SK-N-MC (cell line): ENCODE measurements around the gene SCO2.

Experiments used
- EZH2 ChIP-seq: fragments of 200-600 bp; sonication (generic); IDR thresholded peaks from one replicate; pipeline ENCODE4 v1.6.1; 2017; ENCODE audit warnings: antibody characterized with exemption
- FOXP2 ChIP-seq: optimal IDR thresholded peaks from 2 replicates; pipeline ENCODE3; 2011; ENCODE audit warnings: mild to moderate bottlenecking, moderate library complexity; ENCODE audit not compliant: insufficient read depth; ENCODE audit errors: extremely low read length, control extremely low read depth
- POLR2AphosphoS5 ChIP-seq: IDR thresholded peaks from 2 replicates; pipeline ENCODE4 v1.6.1; 2012; ENCODE audit warnings: mild to moderate bottlenecking, low read depth, low read length, borderline replicate concordance

DNA sequence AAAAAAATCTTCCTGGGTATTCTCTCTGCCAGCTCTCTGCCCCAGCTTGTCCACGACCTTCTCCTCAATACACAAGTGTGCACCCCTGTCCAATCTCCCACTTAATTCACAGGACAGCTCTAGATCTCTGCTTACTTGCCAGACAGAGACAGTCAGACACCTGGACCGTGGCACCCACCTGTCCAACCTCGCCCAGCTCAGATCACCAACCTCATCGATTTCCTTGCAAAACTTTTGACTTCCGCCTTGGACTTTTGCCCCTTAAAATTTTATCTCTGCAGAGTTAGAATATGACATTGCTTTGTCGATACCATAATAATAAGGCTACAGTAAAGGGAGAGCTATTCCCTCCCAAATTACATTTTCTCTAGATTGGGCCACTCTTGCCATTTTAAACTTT is 28.3 kb downstream of the SCO2 start:
- TF ChIP-seq POLR2AphosphoS5: no peak
- TF ChIP-seq EZH2: no peak
- TF ChIP-seq FOXP2: no peak
